Mesenchymal stem cell (in vitro differentiated cells and primary cell): ENCODE data around the gene PPP2R5D. TPM values are rescaled to one million over a fixed set of nuclear protein-coding genes. Genes with fewer than 3 reads are reported as not detected.

Experiments
- DNase-seq: peaks from one replicate; pipeline ENCODE4 v3.0.0-alpha.2; 2013
- H2AFZ ChIP-seq: one replicate; pipeline ENCODE4 v1.6.1; 2013; ENCODE audit warnings: low read depth, mild to moderate bottlenecking, control low read depth, inconsistent platforms, low read length, moderate library complexity
- H2AK5ac ChIP-seq: 2 replicates; pipeline ENCODE4 v1.6.1; 2013; ENCODE audit warnings: low read length, moderate library complexity, mild to moderate bottlenecking, inconsistent platforms; ENCODE audit not compliant: severe bottlenecking
- H2BK120ac ChIP-seq: one replicate; pipeline ENCODE4 v1.6.1; 2013; ENCODE audit warnings: low read depth, mild to moderate bottlenecking, inconsistent platforms, low read length, moderate library complexity
- H2BK12ac ChIP-seq, 2 experiments: one replicate each; pipeline ENCODE4 v1.6.1; 2013; ENCODE audit warnings: inconsistent platforms in 2 of 2, low read length in 2 of 2, mild to moderate bottlenecking in 2 of 2, moderate library complexity in 2 of 2, control low read depth in 1 of 2
- H2BK15ac ChIP-seq: one replicate; pipeline ENCODE4 v1.6.1; 2013; ENCODE audit warnings: mild to moderate bottlenecking, low read depth, inconsistent platforms; ENCODE audit not compliant: poor library complexity, severe bottlenecking
- H2BK5ac ChIP-seq: 2 replicates; pipeline ENCODE4 v1.6.1; 2013; ENCODE audit warnings: low read depth, mild to moderate bottlenecking, low read length, control low read depth, inconsistent platforms; ENCODE audit not compliant: poor library complexity, severe bottlenecking
- H3K14ac ChIP-seq, 2 experiments: one replicate each; pipeline ENCODE4 v1.6.1; 2013; ENCODE audit warnings: inconsistent platforms in 2 of 2, low read length in 2 of 2, control low read depth in 1 of 2, mild to moderate bottlenecking in 1 of 2, moderate library complexity in 1 of 2
- H3K18ac ChIP-seq, 2 experiments: one replicate each; pipeline ENCODE4 v1.6.1; 2013; ENCODE audit warnings: inconsistent platforms in 2 of 2, low read length in 2 of 2, control low read depth in 1 of 2, low read depth in 1 of 2, mild to moderate bottlenecking in 1 of 2
- H3K23ac ChIP-seq, 2 experiments: one replicate each; pipeline ENCODE4 v1.6.1; 2013; ENCODE audit warnings: inconsistent platforms in 2 of 2, low read length in 2 of 2, mild to moderate bottlenecking in 2 of 2, moderate library complexity in 2 of 2, control low read depth in 1 of 2
- H3K27ac ChIP-seq: 2 replicates; pipeline ENCODE4 v1.5.1; 2013; ENCODE audit warnings: mild to moderate bottlenecking, moderate library complexity, low read length, control low read depth, inconsistent platforms; ENCODE audit not compliant: poor library complexity, severe bottlenecking
- H3K27me3 ChIP-seq, 2 experiments: 2 replicates each; pipeline versions ENCODE4 v1.6.1 to v1.7.0; 2013; ENCODE audit warnings: low read length in 2 of 2, mild to moderate bottlenecking in 2 of 2, moderate library complexity in 2 of 2, control low read depth in 1 of 2, inconsistent platforms in 1 of 2; ENCODE audit not compliant: control insufficient read depth in 1 of 2, insufficient read depth in 1 of 2
- H3K36me3 ChIP-seq, 2 experiments: 2 replicates each; pipeline versions ENCODE4 v1.6.1 to v1.7.0; 2013; ENCODE audit warnings: low read length in 2 of 2, control low read depth in 1 of 2, inconsistent platforms in 1 of 2, low read depth in 1 of 2, mild to moderate bottlenecking in 1 of 2; ENCODE audit not compliant: insufficient read depth in 2 of 2, control insufficient read depth in 1 of 2
- H3K4ac ChIP-seq, 2 experiments: one replicate each; pipeline ENCODE4 v1.6.1; 2013; ENCODE audit warnings: inconsistent platforms in 2 of 2, low read length in 2 of 2, mild to moderate bottlenecking in 2 of 2, moderate library complexity in 2 of 2, control low read depth in 1 of 2, low read depth in 1 of 2
- H3K4me1 ChIP-seq: 2 replicates; pipeline ENCODE4 v1.6.1; 2013; ENCODE audit warnings: low read depth, low read length, control low read depth; ENCODE audit not compliant: control insufficient read depth, insufficient read depth
- H3K4me2 ChIP-seq: 2 replicates; pipeline ENCODE4 v1.6.1; 2013; ENCODE audit warnings: low read length, mild to moderate bottlenecking, inconsistent platforms; ENCODE audit not compliant: poor library complexity, severe bottlenecking
- H3K4me3 ChIP-seq, 2 experiments: 2 replicates each; pipeline versions ENCODE4 v1.5.1 to v1.7.0; 2013; ENCODE audit warnings: low read length in 2 of 2, mild to moderate bottlenecking in 2 of 2, control low read depth in 1 of 2, low read depth in 1 of 2; ENCODE audit not compliant: insufficient read depth in 1 of 2
- H3K79me1 ChIP-seq: replicated peaks from 2 replicates; pipeline ENCODE4 v1.6.1; 2013; ENCODE audit warnings: mild to moderate bottlenecking, control low read depth, low read length, inconsistent platforms; ENCODE audit not compliant: poor library complexity, severe bottlenecking
- H3K9ac ChIP-seq: 2 replicates; pipeline ENCODE4 v1.7.0; 2013; ENCODE audit warnings: mild to moderate bottlenecking, low read length, moderate library complexity
- H3K9me3 ChIP-seq: 2 replicates; pipeline ENCODE4 v1.7.0; 2013; ENCODE audit warnings: mild to moderate bottlenecking, low read length; ENCODE audit not compliant: control insufficient read depth
- H4K8ac ChIP-seq: one replicate; pipeline ENCODE4 v1.6.1; 2013; ENCODE audit warnings: inconsistent platforms, mild to moderate bottlenecking, low read length, moderate library complexity
- H4K91ac ChIP-seq: one replicate; pipeline ENCODE4 v1.6.1; 2013; ENCODE audit warnings: mild to moderate bottlenecking, low read length, inconsistent platforms
- WGBS: methylation state at CpG from one replicate; pipeline ENCODE4 v1.1.7; 2013; ENCODE audit warnings: mixed read lengths; 5-methylcytosine and 5-hydroxymethylcytosine counted together
- polyA plus RNA-seq, 2 experiments: library from polyadenylated mRNA; stranded (reverse); fragments of 200-250 nt; gene quantifications; one replicate each; pipeline ENCODE4 v1.2.3, GENCODE V29; 2013

PPP2R5D gene
- 41.7 TPM for polyA plus RNA-seq (2013, experiment 1 of 2)
- 40.9 TPM for polyA plus RNA-seq (2013, experiment 2 of 2)

DNA sequence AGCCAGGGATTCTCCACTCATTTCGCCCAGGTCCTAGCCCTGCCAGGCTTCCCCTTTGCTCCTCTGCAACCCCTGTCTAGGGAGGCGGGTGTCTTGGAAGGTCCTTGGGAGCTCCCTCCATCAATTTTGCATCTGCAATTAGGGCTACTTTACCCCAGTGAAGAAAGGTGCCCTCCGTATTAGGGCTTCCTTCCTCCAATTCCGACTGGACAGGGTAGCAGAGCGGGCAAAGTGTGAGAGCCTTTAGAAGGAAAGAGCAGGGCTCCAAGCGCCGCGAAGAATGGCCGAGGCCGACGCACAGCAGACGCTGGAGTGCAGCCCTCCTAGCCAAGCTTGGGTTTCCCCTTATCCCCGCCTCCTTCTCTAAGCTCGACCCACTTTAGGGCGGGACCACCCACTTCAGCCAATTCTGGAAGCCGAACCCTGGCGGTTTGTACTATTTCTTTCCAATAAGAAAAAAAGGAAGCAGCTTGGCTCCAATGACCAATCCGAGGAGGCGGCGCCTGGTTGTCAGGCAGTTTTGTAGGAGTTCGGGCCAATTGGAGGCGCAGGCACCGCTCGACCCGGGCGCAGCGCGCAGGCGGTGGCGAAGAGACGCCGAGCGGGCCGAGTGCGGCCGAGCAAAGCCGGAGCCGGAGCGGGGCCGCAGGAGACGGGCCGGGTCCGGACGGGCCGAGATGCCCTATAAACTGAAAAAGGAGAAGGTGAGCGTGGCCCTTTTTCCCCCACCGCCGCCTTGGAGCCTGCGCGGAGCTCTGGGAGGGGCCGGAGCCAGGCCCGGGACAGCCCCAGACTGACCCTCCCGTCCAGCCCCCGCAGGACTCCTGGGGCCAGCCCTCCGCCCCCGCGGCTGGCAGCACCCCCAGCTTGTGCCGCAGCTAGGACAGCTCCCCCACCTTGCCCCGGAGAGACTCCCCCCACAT, at the start of gene PPP2R5D:
TSS of gene PPP2R5D (plus strand) at position 570 of the 923 bp plus-strand sequence. CDS start at position 678, 108 bp downstream.
- Histone ChIP-seq H3K9me3 (no peaks in the 10 kb centered on the region), H3K4me2 (peak within 1 kb of the TSS; percentile 72), H4K8ac (peak within 1 kb of the TSS; percentile 83), H2BK120ac (peak within 1 kb of the TSS; percentile 64), H3K79me1 (peaks cover 36% of the 10 kb centered on the region), H2BK12ac (peak within 1 kb of the TSS in 1 of 2 experiments; percentile 73), H3K4me3 (peak within 1 kb of the TSS; percentile 71 to 88), H2BK15ac (peak within 1 kb of the TSS; percentile 77), H3K27me3 (no peaks in the 10 kb centered on the region), H3K4me1 (peaks cover 19% of the 10 kb centered on the region), H2AK5ac (no peak within 1 kb of the TSS), H3K4ac (peak within 1 kb of the TSS in 1 of 2 experiments; percentile 49), H2BK5ac (peak within 1 kb of the TSS; percentile 39), H2AFZ (peak within 1 kb of the TSS; percentile 54), H3K9ac (peak within 1 kb of the TSS; percentile 88), H3K14ac (peak within 1 kb of the TSS in 1 of 2 experiments; percentile 4), H3K23ac (no peak within 1 kb of the TSS), H3K27ac (peak within 1 kb of the TSS; percentile 80), H4K91ac (peak within 1 kb of the TSS; percentile 3), H3K36me3 (peaks cover 6 to 15% of the 10 kb centered on the region in 2 experiments), H3K18ac (peak within 1 kb of the TSS; percentile 68 to 90)
- WGBS, result 2% methylated on average over 49 of the region's 59 CpGs
- peak; percentile 100 for DNase-seq

DNA sequence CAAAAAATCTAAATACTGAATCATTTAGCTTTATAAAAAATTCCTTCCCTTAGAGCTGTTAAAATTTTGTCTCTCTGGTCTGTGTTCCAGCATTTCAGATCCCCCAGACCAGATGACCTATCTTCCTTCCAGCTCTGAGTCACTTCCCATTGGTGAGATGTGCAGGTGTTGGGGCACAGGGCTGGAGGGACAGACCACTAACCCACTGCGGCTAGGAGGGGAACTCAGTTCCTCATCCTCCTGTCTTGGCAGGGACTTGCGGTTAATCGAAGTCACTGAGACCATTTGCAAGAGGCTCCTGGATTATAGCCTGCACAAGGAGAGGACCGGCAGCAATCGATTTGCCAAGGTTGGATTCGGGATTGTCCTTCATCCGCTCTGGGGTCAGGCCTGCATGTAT, 49.0 kb upstream of the PPP2R5D start:
- Histone ChIP-seq H2AFZ (no peak overlapping the region), H2BK12ac (no peak overlapping the region), H4K91ac (no peak overlapping the region), H3K27ac (no peak overlapping the region), H3K4ac (no peak overlapping the region), H2BK120ac (no peak overlapping the region), H3K23ac (no peak overlapping the region), H3K4me1 (peaks cover 9% of the 10 kb centered on the region), H3K14ac (no peak overlapping the region), H3K4me2 (no peak overlapping the region), H2BK15ac (no peak overlapping the region), H2BK5ac (no peak overlapping the region), H3K4me3 (no peak overlapping the region), H2AK5ac (no peak overlapping the region), H3K79me1 (peaks cover 35% of the 10 kb centered on the region), H3K36me3 (peaks cover 53 to 76% of the 10 kb centered on the region in 2 experiments), H3K27me3 (no peaks in the 10 kb centered on the region), H3K9ac (no peak overlapping the region), H4K8ac (no peak overlapping the region), H3K18ac (no peak overlapping the region), H3K9me3 (no peaks in the 10 kb centered on the region)
- WGBS, result 93% methylated on average over 7 of the region's 7 CpGs
- DNase-seq, result no peak

- H3K4me3 ChIP-seq, result no peak overlapping the region
- DNase-seq, result no peak
- no peak overlapping the region for H3K14ac ChIP-seq
- peaks cover 6% of the 10 kb centered on the region for H3K4me1 ChIP-seq
- no peaks in the 10 kb centered on the region for H3K27me3 ChIP-seq
- H3K18ac ChIP-seq, result no peak overlapping the region
- H2BK15ac ChIP-seq, result no peak overlapping the region
- no peak overlapping the region for H2BK120ac ChIP-seq
- 98% methylated on average over 11 of the region's 11 CpGs for WGBS
- no peaks in the 10 kb centered on the region for H3K9me3 ChIP-seq
- no peak overlapping the region for H3K4me2 ChIP-seq
- no peak overlapping the region for H2AFZ ChIP-seq
- no peak overlapping the region for H4K8ac ChIP-seq
- H2BK5ac ChIP-seq, result no peak overlapping the region
- H2BK12ac ChIP-seq, result no peak overlapping the region
- H3K27ac ChIP-seq, result no peak overlapping the region
- peaks cover 60 to 82% of the 10 kb centered on the region in 2 experiments for H3K36me3 ChIP-seq
- H4K91ac ChIP-seq, result no peak overlapping the region
- no peak overlapping the region for H3K4ac ChIP-seq
- H3K9ac ChIP-seq, result no peak overlapping the region
- peaks cover 42% of the 10 kb centered on the region for H3K79me1 ChIP-seq
- no peak overlapping the region for H3K23ac ChIP-seq
- H2AK5ac ChIP-seq, result no peak overlapping the region
Observed at GRCh38 chr6:42936398-42936797, 48.0 kb upstream of the PPP2R5D start.
